Keratinocyte (primary cell): ENCODE data around the gene TRNAU1AP.

Source experiments
- CTCF ChIP-seq, 3 experiments: IDR thresholded peaks in 1 of 3; conservative IDR thresholded peaks in 1 of 3; optimal IDR thresholded peaks in 1 of 3; 2 replicates in 2 of 3; 3 replicates in 1 of 3; pipeline versions ENCODE3 to v1.5.1; 2011; ENCODE audit warnings: low read length in 3 of 3, mild to moderate bottlenecking in 3 of 3, moderate library complexity in 2 of 3, control low read depth in 1 of 3, inconsistent platforms in 1 of 3; ENCODE audit not compliant: insufficient read depth in 2 of 3; ENCODE audit errors: extremely low read depth in 1 of 3
- EZH2 ChIP-seq: IDR thresholded peaks from one replicate; pipeline ENCODE4 v1.6.1; 2012; ENCODE audit warnings: inconsistent platforms, mild to moderate bottlenecking, low read length, moderate library complexity

- TF ChIP-seq CTCF (optimal IDR thresholded peaks at IDR 0.05 in 1 of 3, IDR thresholded peaks at IDR 0.05 in 1 of 3, conservative IDR thresholded peaks at IDR 0.05 in 1 of 3; ENCODE audit: extremely low read depth in 1 of 3, insufficient read depth in 2 of 3, low read length in 3 of 3) (no peak), EZH2 (no peak)
These were observed 15.3 kb upstream of the TRNAU1AP start for GRCh38 chr1:28537457-28538199.
